KMS-11 (cell line): ENCODE measurements around the gene RPL14.

Source experiments
- H2AFZ ChIP-seq: fragments of 200-600 bp; sonication (generic); 2 replicates; pipeline ENCODE4 v1.6.1; 2016; ENCODE audit warnings: antibody characterized with exemption, mixed run types, low read depth
- H3K27ac ChIP-seq: fragments of 200-600 bp; sonication (generic); 2 replicates; pipeline ENCODE4 v1.6.1; 2016; ENCODE audit warnings: mild to moderate bottlenecking, mixed run types
- H3K27me3 ChIP-seq: fragments of 200-600 bp; sonication (generic); 2 replicates; pipeline ENCODE4 v1.6.1; 2017; ENCODE audit warnings: mild to moderate bottlenecking, low read depth, mixed run types, moderate library complexity; ENCODE audit not compliant: insufficient read depth
- H3K36me3 ChIP-seq: fragments of 200-600 bp; sonication (generic); 2 replicates; pipeline ENCODE4 v1.6.1; 2017; ENCODE audit warnings: mild to moderate bottlenecking, mixed run types; ENCODE audit not compliant: insufficient read depth
- H3K4me1 ChIP-seq: fragments of 200-600 bp; sonication (generic); 2 replicates; pipeline ENCODE4 v1.6.1; 2016; ENCODE audit warnings: mild to moderate bottlenecking, low read depth, mixed run types; ENCODE audit not compliant: poor library complexity, severe bottlenecking
- H3K4me2 ChIP-seq: fragments of 200-600 bp; sonication (generic); 2 replicates; pipeline ENCODE4 v1.7.0; 2016; ENCODE audit warnings: mild to moderate bottlenecking, mixed run types
- H3K4me3 ChIP-seq: fragments of 200-600 bp; sonication (generic); IDR thresholded peaks from 2 replicates; pipeline ENCODE4 v1.6.1; 2017; ENCODE audit warnings: low read depth, low read length, mixed read lengths; ENCODE audit not compliant: insufficient read depth
- H3K79me2 ChIP-seq: fragments of 200-600 bp; sonication (generic); 2 replicates; pipeline ENCODE4 v1.6.1; 2016; ENCODE audit warnings: low read depth, mixed run types; ENCODE audit not compliant: insufficient read depth
- H3K9ac ChIP-seq: fragments of 200-600 bp; sonication (generic); 2 replicates; pipeline ENCODE4 v1.6.1; 2016; ENCODE audit warnings: mild to moderate bottlenecking, mixed run types
- H4K20me1 ChIP-seq: fragments of 200-600 bp; sonication (generic); 2 replicates; pipeline ENCODE4 v1.6.1; 2016; ENCODE audit warnings: mild to moderate bottlenecking, mixed run types; ENCODE audit not compliant: insufficient read depth
- TF ChIP-seq, protein P1 (sequence below): fragments of 200-600 bp; sonication (generic); conservative IDR thresholded peaks from 2 replicates; pipeline ENCODE4 v1.6.1; 2017; ENCODE audit warnings: low read depth, mild to moderate bottlenecking, antibody characterized with exemption, low read length, moderate library complexity, mixed read lengths

Gene RPL14

DNA sequence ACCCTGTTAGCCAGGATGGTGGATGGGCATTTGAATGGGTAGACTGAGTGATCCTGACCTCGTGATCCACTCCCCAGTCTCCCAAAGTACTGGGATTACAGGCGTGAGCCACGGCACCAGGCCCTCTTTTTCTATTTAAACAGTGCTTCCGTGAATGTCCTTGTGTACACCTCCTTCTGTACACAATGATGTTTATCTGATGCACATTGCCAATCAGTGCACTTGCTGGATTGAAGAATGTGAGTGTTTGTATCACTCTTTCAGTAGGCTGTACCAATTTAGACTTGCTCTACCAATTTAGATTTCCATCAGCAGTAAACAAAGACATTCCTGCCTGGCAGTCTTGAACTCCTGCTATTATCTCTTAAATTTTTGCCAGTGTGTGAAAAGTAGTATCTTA lies 10.9 kb downstream of the RPL14 start:
- H3K4me3 ChIP-seq = no peak overlapping the region
- no peaks in the 10 kb centered on the region for H3K27me3 ChIP-seq
- H4K20me1 ChIP-seq = no peaks in the 10 kb centered on the region
- H3K4me2 ChIP-seq = no peak overlapping the region
- no peaks in the 10 kb centered on the region for H3K36me3 ChIP-seq
- no peaks in the 10 kb centered on the region for H3K79me2 ChIP-seq
- no peak overlapping the region for H2AFZ ChIP-seq
- no peak overlapping the region for H3K9ac ChIP-seq
- TF ChIP-seq, protein P1, sequence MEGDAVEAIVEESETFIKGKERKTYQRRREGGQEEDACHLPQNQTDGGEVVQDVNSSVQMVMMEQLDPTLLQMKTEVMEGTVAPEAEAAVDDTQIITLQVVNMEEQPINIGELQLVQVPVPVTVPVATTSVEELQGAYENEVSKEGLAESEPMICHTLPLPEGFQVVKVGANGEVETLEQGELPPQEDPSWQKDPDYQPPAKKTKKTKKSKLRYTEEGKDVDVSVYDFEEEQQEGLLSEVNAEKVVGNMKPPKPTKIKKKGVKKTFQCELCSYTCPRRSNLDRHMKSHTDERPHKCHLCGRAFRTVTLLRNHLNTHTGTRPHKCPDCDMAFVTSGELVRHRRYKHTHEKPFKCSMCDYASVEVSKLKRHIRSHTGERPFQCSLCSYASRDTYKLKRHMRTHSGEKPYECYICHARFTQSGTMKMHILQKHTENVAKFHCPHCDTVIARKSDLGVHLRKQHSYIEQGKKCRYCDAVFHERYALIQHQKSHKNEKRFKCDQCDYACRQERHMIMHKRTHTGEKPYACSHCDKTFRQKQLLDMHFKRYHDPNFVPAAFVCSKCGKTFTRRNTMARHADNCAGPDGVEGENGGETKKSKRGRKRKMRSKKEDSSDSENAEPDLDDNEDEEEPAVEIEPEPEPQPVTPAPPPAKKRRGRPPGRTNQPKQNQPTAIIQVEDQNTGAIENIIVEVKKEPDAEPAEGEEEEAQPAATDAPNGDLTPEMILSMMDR = no peak
- no peaks in the 10 kb centered on the region for H3K4me1 ChIP-seq
- H3K27ac ChIP-seq = no peak overlapping the region

DNA sequence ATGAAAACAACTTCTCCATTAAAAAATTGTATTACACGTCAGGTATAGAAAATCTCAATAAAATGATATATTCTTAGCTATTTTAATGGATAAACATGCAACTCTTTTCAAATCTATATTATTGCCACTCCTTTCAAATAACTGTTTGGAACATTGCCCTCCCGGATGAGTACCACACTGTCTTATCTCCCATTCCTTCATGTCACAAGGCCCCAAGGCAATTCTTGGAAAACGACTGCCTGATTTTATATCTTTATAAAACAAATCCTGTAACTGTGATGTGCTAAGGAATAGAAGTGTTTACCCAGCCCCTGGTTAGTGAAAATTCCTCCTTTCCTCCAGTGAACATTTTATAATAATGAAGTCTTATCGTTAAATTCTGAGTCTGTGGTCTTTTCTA lies 13.6 kb downstream of the RPL14 start:
- Histone ChIP-seq H3K4me2 (no peak overlapping the region), H3K27ac (no peak overlapping the region), H3K4me3 (no peak overlapping the region), H3K4me1 (no peaks in the 10 kb centered on the region), H4K20me1 (no peaks in the 10 kb centered on the region), H3K36me3 (no peaks in the 10 kb centered on the region), H3K79me2 (no peaks in the 10 kb centered on the region), H3K9ac (no peak overlapping the region), H3K27me3 (no peaks in the 10 kb centered on the region), H2AFZ (no peak overlapping the region)
- TF ChIP-seq, protein P1 = no peak

DNA sequence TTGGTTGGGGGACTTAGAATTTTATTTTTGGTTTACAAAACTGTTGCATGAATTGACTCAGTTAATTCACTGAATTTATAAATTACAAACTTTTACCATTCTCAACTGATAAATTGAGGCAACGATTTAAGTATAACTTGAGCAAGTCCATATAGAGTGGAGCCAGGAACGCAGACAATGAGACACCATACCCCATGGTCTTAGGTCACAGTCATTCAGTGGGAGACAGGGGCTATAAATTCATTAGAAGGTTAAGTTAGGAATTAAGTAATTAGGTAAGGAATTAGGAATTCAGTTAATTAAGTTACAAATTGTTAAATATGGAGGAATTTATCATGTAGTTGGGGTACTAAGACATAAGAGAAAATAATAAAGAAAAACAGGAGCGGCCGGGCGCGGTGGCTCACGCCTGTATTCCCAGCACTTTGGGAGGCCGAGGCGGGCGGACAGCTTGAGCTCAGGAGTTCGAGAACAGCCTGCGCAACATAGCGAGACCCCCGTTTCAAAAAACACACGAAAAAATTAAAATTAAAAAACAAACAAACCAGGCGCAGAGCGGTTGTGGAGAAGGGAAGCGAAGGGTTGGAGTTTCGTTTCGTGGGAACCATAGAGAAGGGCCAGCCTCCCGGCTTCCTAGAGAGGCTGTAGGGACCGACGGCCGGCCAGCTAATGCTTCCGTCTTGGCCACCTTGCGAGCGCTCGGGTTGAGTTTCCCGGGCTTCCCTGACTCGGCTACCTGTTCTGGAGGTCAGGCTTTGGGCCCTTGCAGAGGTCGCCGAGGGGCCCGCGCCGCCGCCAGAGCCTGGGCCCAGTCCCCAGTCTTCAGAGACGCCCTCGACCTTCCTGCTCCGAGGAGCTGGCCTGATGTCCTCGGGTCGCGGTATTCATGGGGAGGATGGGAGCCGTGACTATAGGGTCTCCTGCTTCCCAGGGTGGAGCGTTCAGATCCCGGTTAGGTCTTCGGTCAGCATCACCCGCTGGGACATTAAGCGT lies 19.6 kb downstream of the RPL14 start, which contains the start of gene ZNF619:
TSS of gene ZNF619 (plus strand) at position 645 of the 993 bp plus-strand sequence. CDS start 858 bp downstream, outside the sequence.
- Histone ChIP-seq H2AFZ (peak within 1 kb of the TSS; percentile 96), H3K4me3 (peak within 1 kb of the TSS; percentile 52)
- TF ChIP-seq, protein P1 = no peak

DNA sequence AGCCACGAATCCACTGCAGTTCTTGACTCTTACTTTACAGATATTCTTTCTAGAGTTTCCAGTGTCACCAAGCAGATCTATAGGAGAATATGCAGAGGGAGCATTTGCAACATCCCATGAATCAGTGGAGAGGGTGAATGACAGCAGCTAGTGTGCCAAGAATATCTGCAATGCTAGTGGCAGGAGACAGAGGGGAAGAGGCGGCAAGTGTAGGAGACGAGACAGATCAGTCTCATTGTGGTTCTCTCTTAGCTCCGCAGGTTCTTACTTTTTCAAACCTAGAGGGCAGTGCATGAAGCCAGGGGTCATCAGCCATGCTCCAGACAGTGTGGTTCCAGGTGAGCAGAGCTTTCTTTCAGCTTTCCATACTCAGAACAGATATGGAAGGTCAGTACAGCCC lies 20.5 kb downstream of the RPL14 start:
- Histone ChIP-seq H3K27ac (no peak overlapping the region), H3K79me2 (no peaks in the 10 kb centered on the region), H3K4me1 (peaks cover 4% of the 10 kb centered on the region), H2AFZ (peak overlapping the region; percentile 96), H3K4me3 (no peak overlapping the region), H3K9ac (peak overlapping the region; percentile 73; the same call in 1 of the 2 replicates), H3K4me2 (peak overlapping the region; percentile 68), H3K27me3 (no peaks in the 10 kb centered on the region), H4K20me1 (no peaks in the 10 kb centered on the region), H3K36me3 (no peaks in the 10 kb centered on the region)
- TF ChIP-seq, protein P1 = no peak

More for the DNA sequence above, 19.6 kb downstream of the RPL14 start, which contains the start of gene ZNF619:
- Histone ChIP-seq H4K20me1 (no peaks in the 10 kb centered on the region), H3K9ac (peak within 1 kb of the TSS; percentile 73), H3K79me2 (no peaks in the 10 kb centered on the region), H3K27ac (0 out of 2 replicates have a peak within 1 kb of the TSS, but pooled peaks have one; percentile 28), H3K36me3 (no peaks in the 10 kb centered on the region), H3K27me3 (no peaks in the 10 kb centered on the region), H3K4me2 (peak within 1 kb of the TSS; percentile 68), H3K4me1 (peaks cover 4% of the 10 kb centered on the region)
